Fibroblast of peridontal ligament (primary cell): Measurements from ENCODE around the gene ZSCAN5C.
"Not testable (repeated sequence)": the region's sequence is repeated elsewhere in the genome, so short reads cannot be mapped to it uniquely, and the experiment has no call there.

Source experiments
- DNase-seq: peaks from one replicate; pipeline ENCODE4 v3.0.0-alpha.2; 2010; ENCODE audit errors: extremely low read depth

ZSCAN5C gene

GRCh38 chr19:56193981-56194640 is 8.0 kb upstream of the ZSCAN5C start:
- DNase-seq = no peak

GRCh38 chr19:56197646-56198045 is 4.4 kb upstream of the ZSCAN5C start, which contains the start of gene ZSCAN5B:
ZSCAN5B (minus strand) TSS chr19:56197783; CDS start chr19:56193052, 4,731 bp downstream.
- DNase-seq = not testable (repeated sequence)

DNA sequence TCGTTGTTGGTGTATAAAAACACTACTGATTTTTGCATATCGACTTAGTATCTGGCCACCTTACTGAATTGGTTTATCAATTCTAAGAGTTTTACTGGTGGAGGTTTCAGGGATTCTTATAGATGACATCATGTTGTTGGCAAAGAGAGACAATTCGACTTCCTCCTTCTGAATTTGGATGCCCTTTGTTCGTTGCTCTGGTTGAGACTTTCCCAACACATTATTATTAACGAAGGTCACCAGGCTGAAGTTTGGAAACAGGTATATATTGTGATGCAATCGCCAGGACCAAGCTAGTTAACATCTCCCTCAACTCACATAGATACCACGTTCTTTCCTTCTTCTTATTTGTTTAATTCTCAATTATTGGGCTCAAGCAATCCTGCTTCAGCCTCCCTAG is 2.4 kb upstream of the ZSCAN5C start:
- no peak for DNase-seq

DNA sequence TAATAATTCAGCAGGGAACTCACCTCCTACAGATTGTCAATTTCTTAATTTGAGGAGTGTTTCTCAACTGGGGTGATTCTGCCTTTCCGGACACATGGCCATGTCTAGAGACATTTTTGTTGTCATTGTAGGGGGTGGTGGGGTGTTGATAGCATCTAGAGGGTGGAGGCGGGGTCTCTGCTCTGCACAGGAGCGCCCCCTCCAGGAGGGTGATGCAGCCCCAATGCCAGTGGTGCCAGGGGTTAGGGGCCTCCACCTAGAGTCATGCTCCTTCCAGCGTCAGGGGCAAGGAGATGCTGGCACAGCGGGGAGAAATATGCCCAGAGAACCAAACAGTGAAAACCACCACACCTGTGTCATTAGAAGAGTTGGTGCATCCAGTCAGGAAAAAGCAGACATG is 5.5 kb downstream of the ZSCAN5C start:
- DNase-seq = not testable (repeated sequence)

- DNase-seq = no peak
These were observed 7.0 kb downstream of the ZSCAN5C start for GRCh38 chr19:56209091-56209490.

DNA sequence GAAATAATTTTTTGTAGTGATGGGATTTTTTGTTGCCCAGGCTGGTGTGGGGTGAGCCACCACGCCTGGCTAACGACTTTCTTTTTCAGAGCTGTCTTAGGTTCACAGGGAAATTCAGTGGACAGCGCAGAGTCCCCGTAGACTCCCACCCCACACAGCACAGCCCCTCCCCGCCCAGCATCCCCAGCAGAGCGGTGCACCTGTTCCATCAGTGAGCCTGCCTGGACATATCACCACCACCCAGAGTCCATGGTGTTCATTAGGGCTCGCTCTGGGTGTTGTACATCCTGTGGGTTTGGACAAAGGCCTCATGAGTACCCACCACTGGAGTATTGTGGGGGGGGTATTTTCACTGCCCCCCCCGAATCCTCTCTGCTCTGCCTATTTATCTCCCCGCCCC is 8.0 kb downstream of the ZSCAN5C start:
- DNase-seq = not testable (repeated sequence)

GRCh38 chr19:56211718-56212117 is 9.6 kb downstream of the ZSCAN5C start:
- no peak for DNase-seq

DNA sequence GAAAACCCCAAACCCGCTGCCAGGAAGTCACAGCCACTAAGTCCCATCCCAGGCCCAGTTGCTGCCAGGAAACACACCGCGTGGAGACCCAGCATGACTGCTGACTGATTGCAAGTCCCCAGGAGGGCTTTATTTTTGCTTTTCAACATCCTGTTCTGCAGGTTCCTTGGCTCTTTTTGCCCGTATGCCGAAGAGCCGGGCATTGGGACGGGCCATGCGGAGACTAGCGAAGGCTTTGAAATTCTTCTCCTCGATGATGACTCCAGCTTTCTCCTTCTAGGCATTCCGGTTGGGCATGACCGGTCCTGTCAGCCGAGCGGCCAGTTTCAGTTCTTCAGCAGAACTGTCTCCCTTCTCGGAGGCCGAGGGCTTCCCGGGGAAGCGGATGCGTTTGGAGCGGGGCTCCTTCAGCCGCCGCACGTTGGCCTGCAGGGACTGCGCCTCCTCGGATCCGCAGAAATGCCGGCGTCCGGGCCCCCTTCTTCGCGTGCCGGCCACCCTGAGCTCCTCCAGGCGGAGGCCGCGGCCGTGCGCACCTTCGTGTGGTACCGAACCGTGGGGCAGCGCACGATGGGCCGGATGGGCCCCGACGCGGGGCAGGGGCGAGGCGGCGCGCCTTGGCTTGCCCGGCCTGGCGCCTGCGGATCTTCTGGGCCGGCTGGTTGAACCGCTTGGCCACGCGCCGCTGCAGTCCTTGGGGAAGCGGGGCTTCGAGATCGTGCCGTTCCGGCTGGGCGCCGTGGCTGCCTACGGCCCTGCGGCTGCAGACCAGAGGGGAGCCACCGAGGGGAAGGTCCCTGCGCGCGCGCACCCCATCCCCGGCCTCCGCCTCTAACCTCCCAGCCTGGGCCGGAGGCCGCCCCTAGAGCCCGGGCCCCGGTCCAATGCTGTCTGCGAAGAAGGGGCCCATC is 15.2 kb downstream of the ZSCAN5C start:
- peak; percentile 8 for DNase-seq

DNA sequence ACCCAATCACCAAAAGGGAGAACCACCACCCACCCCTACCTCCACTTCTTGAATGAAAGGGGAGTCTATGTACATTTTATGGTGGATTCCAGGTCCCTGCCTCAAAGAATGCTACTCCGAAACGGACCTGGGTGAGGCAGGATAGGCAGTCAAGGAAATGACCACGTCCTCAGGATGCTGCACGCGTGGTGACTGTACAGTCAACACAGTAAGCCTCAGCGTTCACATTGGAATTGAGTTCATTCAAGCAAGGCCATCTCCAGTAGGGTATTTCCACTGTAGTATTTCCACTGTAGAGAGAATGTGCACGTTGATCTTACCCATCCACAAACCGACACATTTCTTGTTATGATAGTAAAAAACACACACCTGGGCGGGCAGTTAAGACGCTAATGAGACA is 16.9 kb downstream of the ZSCAN5C start:
- DNase-seq = no peak

GRCh38 chr19:56221442-56221841 is 19.4 kb downstream of the ZSCAN5C start:
- peak; percentile 1 for DNase-seq

- DNase-seq = no peak
These were observed 19.8 kb downstream of the ZSCAN5C start for GRCh38 chr19:56221851-56222250.

GRCh38 chr19:56222901-56223300 is 20.8 kb downstream of the ZSCAN5C start:
- no peak for DNase-seq

DNA sequence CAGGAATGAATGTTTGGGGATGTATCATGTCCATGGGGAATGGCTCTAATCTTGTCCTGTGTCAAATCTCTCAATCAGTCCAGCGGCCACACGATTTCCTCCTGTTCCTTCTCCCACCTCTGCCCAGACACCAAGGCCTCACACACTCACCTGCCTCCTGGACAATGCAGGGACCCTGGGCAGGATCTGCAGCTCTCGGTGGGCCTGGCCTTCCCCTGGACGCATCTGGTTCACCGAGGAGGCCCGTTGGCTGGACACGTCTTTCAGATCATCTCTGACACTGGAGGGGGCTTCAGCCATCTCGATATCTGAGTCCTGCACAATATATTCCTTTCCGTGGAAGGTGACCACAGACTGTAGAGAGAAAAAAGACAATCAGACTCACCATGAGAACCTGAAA is 21.4 kb downstream of the ZSCAN5C start:
- DNase-seq = no peak

DNA sequence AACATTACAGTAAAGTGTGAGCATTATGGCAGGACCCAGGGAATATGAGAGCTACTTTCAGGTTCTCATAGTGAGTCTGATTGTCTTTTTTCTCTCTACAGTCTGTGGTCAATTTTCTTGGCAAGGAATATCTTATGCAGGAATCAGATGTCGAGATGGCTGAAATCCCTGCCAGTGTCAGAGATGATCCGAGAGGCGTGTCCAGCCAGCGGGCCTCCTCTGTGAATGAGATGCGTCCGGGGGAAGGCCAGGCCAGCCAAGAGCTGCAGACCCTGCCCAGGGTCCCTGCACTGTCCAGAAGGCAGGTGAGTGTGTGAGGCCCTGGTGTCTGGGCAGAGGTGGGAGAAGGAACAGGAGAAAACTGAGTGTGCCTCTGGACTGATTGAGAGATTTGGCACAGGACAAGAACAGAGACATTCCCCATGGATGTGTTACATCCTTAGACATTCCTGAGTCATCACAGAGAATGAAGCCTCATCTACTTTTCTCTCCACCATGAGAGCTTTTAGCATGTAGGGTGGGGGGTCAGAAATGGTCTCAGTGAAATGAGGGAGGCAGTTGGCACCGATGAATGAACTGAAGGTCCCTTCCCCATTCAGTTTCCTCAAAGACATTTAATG is 43.2 kb downstream of the ZSCAN5C start:
- DNase-seq = peak; percentile 10

DNA sequence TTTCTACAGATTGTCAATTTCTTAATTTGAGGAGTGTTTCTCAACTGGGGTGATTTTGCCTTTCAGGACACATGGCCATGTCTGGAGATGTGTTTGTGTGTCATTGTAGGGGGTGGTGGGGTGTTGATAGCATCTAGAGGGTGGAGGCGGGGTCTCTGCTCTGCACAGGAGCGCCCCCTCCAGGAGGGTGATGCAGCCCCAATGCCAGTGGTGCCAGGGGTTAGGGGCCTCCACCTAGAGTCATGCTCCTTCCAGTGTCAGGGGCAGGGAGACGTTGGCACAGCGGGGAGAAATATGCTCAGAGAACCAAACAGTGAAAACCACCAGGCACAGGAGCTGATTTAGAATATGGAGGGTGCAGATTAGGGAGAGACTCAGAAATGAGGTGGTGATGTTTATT is 43.7 kb downstream of the ZSCAN5C start:
- DNase-seq = not testable (repeated sequence)

DNA sequence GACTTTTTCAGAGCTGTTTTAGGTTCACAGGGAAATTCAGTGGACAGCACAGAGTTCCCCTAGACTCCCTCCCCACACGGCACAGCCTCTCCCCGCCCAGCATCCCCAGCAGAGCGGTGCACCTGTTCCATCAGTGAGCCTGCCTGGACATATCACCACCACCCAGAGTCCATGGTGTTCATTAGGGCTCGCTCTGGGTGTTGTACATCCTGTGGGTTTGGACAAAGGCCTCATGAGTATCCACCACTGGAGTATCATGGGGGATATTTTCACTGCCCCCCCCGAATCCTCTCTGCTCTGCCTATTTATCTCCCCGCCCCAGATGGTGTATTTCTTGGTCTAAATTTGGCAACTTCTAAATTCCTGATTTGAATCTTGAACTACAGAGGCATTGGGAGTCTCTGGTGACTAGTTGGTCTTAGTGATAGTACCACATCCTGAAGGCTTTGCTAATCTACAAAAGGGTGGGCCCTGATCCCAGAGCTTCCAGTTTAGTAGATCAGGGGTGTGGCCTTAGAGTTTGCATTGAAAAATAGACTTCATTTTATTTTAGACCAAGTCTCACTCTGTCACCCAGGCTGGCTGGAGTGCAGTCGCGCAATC is 46.8 kb downstream of the ZSCAN5C start:
- not testable (repeated sequence) for DNase-seq

DNA sequence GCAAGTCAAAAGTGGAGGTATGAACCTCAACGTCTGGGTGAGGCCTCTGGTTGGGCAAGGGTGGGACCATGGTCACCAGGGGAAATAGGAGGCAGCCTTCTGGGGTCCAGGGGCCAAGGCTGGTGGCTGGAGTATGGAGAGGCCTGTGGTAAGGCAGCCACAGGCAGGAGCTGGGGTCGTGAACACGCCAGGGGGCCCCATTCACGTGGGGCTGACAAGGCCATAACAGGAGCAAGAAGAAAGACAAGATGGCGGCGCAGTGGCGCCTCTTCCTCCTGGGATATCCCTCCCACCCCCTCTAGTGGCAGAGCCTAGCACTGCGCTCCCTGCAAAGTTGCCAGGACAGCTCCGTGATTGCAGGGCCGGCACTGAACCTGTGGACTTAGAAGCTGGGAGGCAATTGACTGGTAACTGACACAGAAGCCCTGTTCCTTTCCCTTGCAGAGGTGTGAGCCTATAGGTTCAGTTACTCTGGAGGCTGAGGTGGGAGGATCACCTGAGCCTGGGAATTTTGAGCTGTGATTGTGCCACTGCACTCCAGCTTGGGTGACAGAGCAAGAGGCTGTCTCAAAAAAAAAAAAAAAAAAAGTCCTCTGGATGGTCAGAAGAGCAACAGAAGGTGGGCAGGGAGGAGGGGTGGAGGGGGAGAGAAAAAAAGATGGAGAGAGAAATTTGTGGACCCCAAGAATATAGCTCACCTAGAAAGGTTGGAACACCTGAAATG is 50.8 kb downstream of the ZSCAN5C start:
- DNase-seq = peak; percentile 66

GRCh38 chr19:56253737-56254136 is 51.7 kb downstream of the ZSCAN5C start:
- DNase-seq = peak; percentile 79

- DNase-seq = no peak
These were observed 56.2 kb downstream of the ZSCAN5C start for GRCh38 chr19:56258272-56258671.
